Activated T-cell treated with anti-CD3 and anti-CD28 coated beads for 24 hours (primary cell): ENCODE data around the gene SNX30.

Source experiments
- DNase-seq: peaks from one replicate; pipeline ENCODE4 v3.0.0-alpha.2; 2020; ENCODE audit warnings: low read depth

The SNX30 gene

DNA sequence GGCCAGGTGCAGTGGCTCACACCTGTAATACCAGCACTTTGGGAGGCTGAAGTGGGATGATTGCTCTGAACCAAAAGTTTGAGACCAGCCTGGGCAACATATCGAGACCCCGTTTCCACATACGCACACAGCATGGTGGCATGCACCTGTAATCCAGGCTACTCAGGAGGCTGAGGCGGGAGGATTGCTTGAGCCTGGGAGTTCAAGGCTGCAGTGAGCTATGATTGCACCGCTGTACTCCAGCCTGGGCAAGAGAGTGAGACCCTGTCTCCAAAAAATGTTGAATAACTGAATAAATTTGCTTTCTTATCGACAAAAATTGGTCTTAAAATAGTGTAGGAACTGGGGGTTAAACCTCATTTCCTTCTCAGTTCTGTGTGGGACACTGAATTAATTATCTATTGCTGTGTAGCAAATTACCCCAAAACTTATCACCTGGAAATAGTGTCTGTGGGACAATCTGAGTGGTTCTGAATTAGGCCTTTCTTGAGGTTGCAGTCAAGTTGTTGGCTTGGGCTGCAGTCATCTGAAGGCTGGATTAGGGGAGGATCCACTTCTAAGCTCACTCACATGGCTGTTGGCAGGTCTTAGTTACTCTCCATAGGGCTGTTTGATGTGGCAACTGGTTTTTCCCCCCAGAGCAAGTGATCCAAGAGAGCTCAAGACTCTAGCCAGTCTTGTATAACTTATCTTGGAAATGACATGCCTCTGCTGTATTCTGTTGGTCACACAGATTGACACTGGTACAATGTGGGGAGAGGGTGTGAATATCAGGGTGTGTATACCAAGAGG, 2.0 kb downstream of the SNX30 start:
- DNase-seq, result no peak

DNA sequence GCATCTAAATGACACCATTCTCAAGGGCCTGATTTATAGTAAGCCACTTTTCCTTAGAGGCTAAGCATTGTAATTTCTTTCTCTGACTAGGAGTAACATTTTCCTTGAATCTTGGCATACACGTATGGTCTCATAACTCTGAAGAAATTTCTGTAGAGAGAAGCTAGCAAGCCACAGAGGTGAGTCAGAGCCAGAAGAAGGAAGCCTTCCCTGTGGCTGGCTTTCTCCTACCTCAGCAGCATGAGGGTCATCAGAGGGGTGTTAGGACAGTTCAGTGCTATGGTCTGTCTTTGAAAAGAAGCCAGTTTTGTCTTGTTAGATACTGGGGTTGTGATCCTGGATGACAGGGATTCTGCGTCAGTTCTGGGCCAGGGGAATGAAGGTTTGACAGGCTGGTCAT, 3.2 kb downstream of the SNX30 start:
- no peak for DNase-seq

DNA sequence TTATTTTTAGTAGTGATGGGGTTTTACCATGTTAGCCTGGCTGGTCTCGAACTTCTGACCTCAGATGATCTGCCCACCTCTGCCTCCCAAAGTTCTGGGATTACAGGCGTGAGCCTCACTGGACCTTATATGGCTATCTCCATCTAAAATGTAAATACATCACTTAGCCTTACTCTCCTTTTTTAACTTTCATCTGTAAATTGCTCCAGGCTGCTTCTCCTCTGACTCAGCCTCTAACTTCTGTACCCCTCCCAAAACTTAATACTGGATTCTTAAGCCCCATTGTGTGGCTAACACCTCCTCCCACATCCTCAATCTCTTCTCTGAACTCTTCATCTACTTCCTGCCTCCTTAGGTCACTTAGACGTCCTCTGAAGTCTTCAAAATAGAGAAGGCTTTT, 4.0 kb downstream of the SNX30 start:
- DNase-seq, result no peak

DNA sequence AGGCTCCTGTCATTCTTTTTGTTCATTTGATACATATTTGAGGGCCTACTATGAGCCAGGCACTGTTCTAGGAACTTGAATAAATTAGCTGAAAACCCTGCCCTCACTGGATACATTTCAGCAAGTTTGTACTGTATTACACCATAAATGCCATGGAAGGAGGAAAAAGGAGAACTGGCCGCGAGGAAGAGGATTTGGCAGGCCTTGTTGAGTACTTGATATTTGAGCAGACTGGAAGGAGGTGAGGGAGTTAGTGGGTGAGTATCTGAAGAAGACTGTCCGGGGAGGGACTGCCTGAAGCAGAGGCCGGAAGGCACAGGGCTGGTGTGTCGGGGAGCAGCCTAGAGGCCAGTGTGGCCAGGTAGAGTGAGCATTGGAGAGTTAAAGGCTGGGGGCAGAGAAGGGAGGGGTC, 4.5 kb downstream of the SNX30 start:
- DNase-seq, result no peak

DNA sequence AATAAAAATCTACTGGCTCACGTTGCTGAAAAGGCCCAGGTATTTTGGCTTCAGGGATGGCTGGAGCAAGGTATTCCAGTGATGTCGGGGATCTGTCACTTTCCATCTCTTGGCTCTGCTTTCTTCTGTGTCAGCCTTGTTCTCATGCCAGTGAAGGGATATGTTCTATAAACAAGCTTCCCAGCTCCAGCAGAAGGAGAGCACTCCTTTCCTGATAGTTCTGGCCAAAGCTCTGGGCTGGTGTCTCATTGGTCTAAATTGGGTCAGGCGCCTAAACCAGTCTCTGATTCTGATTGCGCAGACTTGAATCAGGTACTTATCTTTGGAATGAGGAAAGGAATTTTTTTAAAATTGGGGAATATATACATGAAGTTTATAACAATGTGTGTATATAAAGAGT, 5.1 kb downstream of the SNX30 start:
- DNase-seq, result no peak

DNA sequence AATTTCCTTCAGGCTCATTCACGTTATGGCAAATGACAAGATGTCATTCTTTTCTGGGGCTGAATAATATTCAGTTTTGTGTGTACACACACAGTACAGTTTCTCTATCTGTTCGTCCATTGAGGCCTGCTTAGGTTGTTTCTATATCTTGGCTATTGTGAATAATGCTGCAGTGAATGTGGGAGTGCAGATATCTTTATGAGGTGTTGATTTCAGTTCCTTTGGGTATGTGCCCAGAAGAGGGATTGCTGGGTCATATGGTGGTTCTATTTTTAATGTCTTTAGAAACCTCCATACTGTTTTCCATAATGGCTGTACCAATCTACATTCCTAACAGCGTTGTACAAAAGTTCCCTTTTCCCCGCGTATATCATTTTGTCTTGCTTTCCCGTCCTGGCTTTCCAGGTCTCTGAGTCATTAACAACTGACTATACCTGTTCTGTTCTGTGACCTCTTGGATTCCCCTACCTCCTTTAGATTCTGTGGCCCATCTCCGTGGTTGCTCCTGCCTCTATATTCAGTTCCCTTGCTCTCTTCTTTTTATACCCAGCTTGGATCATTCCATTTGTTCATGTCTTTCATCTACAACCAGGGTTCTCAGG, 6.8 kb downstream of the SNX30 start:
- DNase-seq, result no peak

DNA sequence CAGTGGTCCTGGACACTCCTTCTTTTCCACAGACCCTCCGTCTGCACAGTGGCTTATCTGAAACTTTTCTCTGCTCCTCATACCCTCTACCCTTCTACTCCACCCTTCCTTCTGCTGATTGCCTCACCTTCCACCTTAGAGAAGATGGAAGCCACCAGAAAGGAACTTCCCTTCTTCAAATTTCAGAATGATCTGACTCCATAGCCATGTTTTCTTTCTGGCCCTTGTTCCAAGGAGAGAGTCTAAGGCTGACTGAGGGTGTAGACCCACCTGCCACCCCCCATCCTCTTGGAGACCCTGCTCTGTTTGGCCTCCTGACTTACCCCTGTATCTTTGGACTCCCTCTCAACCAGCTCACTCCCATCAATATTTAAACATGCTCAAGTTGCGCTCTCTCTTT, 7.4 kb downstream of the SNX30 start:
- no peak for DNase-seq

DNA sequence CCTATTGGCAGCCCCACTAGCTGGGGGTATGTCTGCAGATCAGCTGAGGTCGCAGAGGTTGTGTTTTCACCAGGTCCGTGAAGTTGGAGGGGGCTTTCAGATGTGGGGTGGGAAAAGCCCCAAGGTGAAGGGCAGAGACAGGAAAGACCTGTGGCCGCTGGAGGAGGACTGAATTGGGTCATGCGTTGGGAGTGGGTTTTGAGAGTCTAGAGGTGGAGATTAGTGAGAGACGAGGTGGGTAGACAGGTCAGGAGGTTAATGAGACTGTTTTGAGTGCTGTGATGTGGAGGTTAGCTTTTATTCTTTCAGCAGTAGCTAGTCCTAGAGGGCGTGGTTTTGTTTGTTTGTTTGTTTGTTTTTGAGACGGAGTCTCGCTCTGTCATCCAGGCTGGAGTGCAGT, 10.3 kb downstream of the SNX30 start:
- DNase-seq, result no peak

DNA sequence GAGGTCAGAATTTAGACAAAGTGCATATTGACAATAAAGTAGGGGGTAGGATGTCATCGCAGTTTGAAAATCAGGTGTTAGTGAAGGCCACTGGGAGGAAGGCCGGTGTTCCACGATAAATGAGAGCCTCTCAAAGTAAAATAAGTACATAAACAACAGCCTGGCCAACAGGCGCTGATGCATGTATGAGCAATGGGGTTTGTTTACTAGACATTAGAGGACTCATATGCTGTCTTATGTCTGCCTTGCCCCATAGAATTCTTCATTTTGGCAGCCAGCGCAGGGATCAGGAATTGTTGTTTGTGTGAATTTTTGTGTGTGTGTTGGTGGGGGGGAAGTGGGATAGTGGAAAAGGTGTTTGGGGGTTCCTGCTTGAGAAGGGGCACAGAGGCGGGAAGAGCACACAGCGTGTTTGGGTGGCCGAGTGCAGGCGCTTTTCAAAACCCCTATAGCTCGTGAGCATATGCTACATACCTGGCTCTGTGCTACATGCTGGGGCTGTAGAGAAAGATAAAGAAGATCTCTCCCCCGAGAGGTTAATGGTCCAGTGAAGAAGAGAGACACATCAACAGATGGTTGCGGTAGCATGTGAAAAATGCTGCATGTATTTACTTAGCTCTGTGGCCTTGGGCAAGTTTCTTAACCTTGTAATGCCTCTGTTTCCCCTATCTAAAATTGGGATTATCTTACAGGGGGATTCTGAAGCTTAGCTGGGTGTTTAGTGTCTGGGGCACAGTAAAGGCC, 11.5 kb downstream of the SNX30 start:
- no peak for DNase-seq

DNA sequence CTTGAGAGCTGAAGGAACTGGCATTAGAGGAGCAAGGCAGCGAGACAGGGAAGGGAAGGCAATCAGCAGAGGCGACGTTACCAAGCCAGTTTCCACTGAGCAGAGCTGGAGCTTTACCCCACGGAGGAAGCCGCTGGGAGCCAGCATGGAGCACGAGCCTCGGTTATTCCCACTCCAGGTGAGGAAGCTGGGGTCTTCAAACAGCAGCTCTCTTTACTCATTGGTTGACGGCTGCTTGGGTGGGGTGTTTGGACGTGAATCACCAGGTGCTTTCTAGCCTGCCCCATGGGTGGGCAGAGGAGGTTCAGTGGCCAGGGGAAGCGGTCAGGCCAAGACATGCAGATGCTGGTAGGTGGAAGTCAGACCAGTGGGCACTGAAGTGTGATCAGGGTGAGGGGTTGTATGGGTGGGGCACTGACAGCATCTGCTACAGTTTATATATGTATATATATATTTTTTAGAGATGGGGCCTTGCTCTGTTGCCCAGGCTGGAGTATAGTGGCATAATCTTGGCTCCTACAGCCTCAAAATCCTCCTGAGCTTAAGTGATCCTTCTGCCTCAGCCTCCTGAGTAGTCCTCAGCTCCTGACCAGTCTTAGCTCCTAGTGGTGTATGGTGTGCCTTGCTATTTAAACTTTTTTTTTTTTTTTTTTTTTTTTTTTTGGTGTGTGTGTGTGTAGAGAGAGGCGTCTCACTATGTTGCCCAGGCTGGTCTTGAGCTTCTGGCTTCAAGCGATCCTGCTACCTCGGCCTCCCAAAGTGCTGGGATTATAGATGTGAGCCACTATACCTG, 12.4 kb downstream of the SNX30 start:
- no peak for DNase-seq

DNA sequence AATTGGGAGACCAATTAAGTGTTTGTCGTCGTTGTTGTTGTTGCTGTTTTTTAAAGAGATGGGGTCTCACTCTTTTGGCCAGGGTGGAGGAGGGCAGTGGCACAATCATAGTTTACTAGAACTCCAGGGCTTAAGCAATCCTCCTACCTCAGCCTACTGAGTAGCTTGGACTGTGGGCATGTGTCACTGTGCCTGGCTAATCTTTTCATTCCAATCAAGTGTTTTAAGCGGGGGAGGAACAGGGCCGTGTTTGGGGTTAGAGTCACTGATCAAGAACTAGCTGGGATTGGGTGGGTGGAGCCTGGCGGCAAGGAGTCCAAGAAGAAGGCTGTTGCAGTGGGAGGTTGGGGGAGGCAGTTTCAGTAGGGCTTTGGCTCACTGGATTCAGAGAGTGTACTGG, 13.8 kb downstream of the SNX30 start:
- DNase-seq, result no peak

DNA sequence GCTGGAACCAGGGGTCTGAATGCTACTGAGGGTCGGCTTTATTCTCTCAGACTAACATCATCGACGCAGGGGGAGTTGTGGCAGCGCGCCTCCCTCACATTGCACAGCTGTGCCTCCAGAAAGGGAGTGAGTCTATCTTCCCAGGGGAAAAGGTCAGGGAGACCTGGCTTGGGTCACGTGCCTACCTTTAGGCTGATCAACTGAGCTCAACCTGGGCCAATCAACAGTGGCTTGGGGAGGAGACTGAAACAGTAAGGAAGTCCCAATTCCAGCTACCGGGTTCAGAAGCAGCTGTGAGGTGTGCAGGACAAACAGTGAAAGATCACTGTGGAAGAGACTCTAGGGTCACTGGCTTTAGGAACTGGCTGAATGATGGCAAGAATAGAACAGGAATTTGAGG, 14.3 kb downstream of the SNX30 start:
- no peak for DNase-seq

DNA sequence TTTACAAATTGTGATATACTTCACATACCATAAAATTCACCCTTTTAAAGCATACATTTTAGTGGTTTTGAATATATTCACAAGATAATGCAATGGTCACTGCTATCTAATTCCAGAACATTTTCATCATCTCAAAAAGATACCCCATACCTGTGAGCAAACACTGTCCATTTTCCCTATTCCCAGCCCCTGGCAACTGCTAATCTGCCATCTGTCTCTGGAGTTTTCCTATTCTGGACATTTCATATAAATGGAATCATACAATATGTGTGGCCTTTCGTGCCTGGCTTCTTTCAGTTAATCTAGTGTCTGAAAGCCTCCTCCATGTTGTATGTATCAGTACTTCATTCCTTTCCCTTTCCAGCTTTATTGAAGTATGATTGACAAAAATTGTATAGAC, 14.7 kb downstream of the SNX30 start:
- no peak for DNase-seq

DNA sequence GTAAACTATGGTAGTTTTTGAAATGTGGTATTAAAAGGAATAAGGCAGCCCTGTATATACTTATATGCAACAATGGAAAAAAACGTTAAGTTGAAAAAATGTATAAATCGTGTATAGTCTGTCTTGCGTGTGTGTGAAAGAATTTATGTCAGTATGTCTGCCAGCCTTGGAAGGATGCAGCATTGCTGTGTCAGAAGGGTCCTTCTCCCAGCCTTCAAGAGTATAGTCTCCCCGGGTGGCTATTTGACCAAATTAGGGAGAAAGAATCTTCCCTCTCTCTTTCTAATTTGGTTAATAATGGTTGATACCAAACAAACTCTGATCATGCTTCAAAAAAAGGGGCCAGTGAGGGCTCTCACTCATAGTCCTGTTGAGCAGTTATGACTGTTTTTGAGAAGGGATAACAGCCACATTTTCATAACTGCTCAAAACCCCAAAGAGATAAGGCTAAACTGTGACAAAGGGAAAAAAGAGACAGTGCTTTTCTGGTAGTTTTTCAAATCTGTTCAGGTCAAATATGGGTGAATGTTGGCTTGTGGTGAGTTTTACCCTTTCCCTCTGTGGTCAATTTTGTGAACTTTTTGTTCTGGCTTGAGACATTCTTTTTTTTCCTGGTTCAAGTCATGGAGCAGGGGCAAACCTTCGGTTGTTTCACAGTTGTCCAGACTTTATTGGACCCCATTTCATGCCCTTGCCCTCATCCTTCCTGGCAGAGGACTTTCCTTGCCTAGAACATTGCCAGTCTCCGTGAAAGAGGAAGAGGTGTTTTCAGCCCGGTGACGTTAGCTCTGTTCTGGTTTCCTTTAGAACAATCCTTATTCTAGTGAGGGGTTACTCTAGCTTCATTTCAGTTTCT, 21.0 kb downstream of the SNX30 start:
- DNase-seq, result no peak

DNA sequence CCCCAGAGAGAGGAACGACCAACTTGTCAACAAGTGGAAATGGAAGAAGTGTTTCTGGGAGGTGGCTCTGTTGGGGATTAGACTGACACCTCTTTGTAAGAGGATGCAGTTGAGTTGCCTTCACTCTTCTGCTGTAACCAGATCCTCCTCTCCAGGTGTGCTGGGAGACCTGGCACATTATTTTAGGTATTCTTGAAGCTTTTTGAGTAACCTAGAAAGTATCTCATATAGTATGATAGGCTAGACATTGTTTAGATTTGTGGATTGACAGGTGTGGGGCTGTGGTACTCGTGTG, 21.6 kb downstream of the SNX30 start:
- no peak for DNase-seq

DNA sequence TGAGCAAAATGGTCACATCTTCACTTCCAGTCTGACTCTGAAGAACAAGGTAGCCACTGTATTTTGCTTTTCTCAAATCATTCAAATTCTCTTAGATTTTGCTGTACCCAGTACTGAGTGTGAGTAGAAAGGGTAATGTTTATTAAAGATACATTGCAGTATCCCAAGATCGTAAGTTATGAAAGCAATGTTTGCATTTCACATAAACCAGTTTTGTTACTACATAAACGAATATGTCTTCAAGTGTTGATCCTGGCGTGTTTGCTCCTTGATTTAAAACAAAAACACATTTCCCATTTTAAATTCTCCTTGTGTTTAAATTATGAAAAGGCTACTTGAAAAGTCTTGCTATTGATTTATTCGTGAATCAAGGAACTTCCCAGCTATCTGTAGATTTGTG, 22.0 kb downstream of the SNX30 start:
- DNase-seq, result no peak

DNA sequence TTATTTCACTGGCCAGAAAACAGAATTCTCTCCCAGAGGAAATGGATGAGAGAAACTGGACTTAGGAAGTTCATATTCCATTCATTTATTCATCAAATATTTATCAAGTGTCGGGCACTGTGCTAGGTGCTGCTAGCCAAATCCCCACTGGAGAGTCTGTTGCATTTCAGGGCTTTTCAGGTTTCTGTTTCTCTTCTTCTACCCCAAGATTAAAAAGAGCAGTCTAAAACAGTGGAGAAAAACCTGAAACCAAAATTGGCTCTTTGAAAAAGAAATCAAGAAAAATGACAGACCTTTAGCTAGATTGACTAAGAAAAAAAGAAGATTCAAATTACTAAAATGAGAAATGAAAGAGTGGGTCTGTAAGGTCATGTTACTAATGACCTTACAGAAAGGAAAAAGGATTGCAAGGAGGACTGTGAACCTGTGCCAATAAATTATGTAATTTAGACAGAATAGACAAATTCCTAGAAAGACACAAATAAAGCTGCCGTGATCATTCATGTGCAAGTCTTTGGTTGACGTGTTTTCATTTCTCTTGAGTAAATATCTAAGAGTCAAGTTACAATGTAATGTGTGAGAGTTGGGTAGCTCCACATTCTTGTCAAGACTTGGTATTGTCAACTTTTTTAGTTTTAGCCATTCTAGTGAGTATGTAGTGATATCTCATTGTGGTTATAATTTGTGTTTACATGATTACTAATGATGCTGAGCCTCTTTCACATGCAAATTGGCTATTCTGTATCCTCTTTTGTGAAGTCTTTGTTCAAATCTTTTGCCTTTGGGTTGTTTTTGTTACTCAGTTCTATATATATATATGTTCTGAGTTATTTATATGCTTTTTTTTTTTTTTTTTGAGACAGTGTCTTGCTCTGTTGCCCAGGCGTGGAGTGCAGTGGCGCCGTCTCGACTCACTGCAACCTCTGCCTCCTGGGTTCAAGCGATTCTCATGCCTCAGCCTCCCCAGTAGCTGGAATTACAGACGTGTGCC, 23.7 kb downstream of the SNX30 start:
- no peak for DNase-seq

DNA sequence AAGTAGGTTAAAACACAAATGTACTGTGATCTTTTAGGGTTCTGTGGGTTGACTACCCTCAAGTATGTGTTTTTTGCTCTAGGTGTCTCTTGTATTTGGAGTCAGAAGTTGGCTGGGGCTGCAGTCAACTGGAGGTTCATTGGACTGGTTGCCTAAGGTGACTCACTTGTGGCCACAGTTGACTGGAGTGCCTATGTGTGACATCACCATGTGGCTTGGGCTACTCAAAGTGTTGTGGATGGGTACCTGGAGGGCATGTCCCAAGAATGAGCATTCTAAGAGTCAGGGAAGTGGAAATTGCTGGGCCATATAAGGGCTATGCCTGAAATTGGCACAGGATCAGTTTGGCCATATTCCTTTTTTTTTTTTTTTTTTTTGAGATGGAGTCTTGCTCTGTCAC, 27.4 kb downstream of the SNX30 start:
- no peak for DNase-seq

DNA sequence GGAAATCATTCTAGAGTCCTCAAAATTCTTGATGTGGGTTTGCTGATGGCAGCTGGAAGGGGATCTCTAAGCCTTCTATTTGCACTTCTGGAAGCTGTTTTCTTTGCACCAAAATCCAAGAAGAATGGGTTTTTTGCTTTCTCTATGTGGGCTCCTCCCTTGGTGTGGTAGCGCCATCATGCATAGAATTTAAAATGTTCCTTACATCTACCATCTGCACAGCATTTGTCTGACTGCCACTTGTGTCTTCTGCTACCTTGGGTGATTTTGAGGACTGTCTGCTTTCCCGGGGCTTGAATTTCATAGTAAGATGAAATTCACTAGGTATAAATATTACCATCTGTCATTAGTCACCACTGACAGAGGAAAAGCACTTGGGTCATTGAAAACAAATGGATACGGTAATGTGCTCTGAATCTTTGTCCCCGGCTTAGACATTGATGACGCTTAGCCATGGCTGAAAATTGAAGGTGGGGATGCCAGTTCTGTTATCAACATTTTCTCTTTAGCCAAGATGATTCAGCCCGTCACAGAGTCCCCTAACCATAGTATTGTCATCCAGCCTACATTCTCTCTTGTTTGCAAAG, 30.0 kb downstream of the SNX30 start:
- no peak for DNase-seq

DNA sequence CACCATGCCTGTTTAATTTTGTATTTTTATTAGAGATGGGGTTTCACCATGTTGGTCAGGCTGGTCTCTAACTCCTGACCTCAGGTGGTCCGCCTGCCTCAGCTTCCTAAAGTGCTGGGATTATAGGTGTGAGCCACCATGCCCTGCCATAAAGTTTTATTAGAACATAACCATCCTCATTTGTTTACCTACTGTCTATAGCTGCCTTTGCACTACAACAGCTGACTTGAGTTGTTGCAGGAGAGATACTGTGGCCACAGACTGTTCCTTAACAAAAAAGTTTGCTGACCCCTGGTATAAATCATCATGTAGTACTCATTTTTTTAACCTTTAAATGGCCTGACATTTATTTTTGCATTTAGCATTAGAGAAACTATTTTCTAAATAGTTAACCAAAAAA, 31.7 kb downstream of the SNX30 start:
- DNase-seq, result no peak
